ENCODE results near the gene LYZL1. TPM values are rescaled to one million over a fixed set of nuclear protein-coding genes. Genes with fewer than 3 reads are reported as not detected.

LYZL1 gene
- total RNA-seq, 1 donor from 2014 or later: not detected

GRCh38 chr10:29254123-29255046 is 34.5 kb upstream of the LYZL1 start:
- H3K27ac Mint-ChIP-seq (ENCODE audit: unreplicated experiment): no peak overlapping the region
- H3K27me3 Mint-ChIP-seq (ENCODE audit: unreplicated experiment): no peaks in the 10 kb centered on the region
- H3K4me1 Mint-ChIP-seq (ENCODE audit: unreplicated experiment): peaks cover 7% of the 10 kb centered on the region
- no peaks in the 10 kb centered on the region for H3K36me3 Mint-ChIP-seq (ENCODE audit: low read depth, unreplicated experiment)
- TF ChIP-seq CTCF (IDR thresholded peaks at IDR 0.05; ENCODE audit: unreplicated experiment): no peak
- no peak for DNase-seq (ENCODE audit: low spot score)
- no peaks in the 10 kb centered on the region for H3K9me3 Mint-ChIP-seq (ENCODE audit: unreplicated experiment)
- no peak overlapping the region for H3K4me3 Mint-ChIP-seq (ENCODE audit: unreplicated experiment)

GRCh38 chr10:29255104-29255503 is 33.8 kb upstream of the LYZL1 start:
- H3K27ac Mint-ChIP-seq (ENCODE audit: unreplicated experiment): no peak overlapping the region
- H3K27me3 Mint-ChIP-seq (ENCODE audit: unreplicated experiment): no peaks in the 10 kb centered on the region
- peaks cover 7% of the 10 kb centered on the region for H3K4me1 Mint-ChIP-seq (ENCODE audit: unreplicated experiment)
- H3K9me3 Mint-ChIP-seq (ENCODE audit: unreplicated experiment): no peaks in the 10 kb centered on the region
- no peak for TF ChIP-seq CTCF (IDR thresholded peaks at IDR 0.05; ENCODE audit: unreplicated experiment)
- H3K4me3 Mint-ChIP-seq (ENCODE audit: unreplicated experiment): no peak overlapping the region
- H3K36me3 Mint-ChIP-seq (ENCODE audit: low read depth, unreplicated experiment): no peaks in the 10 kb centered on the region
- DNase-seq (ENCODE audit: low spot score): no peak

GRCh38 chr10:29256019-29256418 is 32.9 kb upstream of the LYZL1 start:
- DNase-seq (ENCODE audit: low spot score): no peak
- Mint-ChIP-seq H3K36me3 (ENCODE audit: low read depth, unreplicated experiment) (no peaks in the 10 kb centered on the region), H3K4me1 (ENCODE audit: unreplicated experiment) (peaks cover 7% of the 10 kb centered on the region), H3K27me3 (ENCODE audit: unreplicated experiment) (no peaks in the 10 kb centered on the region), H3K27ac (ENCODE audit: unreplicated experiment) (no peak overlapping the region), H3K4me3 (ENCODE audit: unreplicated experiment) (no peak overlapping the region), H3K9me3 (ENCODE audit: unreplicated experiment) (no peaks in the 10 kb centered on the region)
- no peak for TF ChIP-seq CTCF (IDR thresholded peaks at IDR 0.05; ENCODE audit: unreplicated experiment)

- TF ChIP-seq CTCF (IDR thresholded peaks at IDR 0.05; ENCODE audit: unreplicated experiment): no peak
- no peaks in the 10 kb centered on the region for H3K27me3 Mint-ChIP-seq (ENCODE audit: unreplicated experiment)
- peaks cover 7% of the 10 kb centered on the region for H3K4me1 Mint-ChIP-seq (ENCODE audit: unreplicated experiment)
- H3K4me3 Mint-ChIP-seq (ENCODE audit: unreplicated experiment): no peak overlapping the region
- H3K27ac Mint-ChIP-seq (ENCODE audit: unreplicated experiment): no peak overlapping the region
- no peak for DNase-seq (ENCODE audit: low spot score)
- H3K36me3 Mint-ChIP-seq (ENCODE audit: low read depth, unreplicated experiment): no peaks in the 10 kb centered on the region
- no peaks in the 10 kb centered on the region for H3K9me3 Mint-ChIP-seq (ENCODE audit: unreplicated experiment)
Measured at GRCh38 chr10:29256586-29256985, 32.3 kb upstream of the LYZL1 start.

GRCh38 chr10:29257106-29257783 is 31.6 kb upstream of the LYZL1 start:
- no peaks in the 10 kb centered on the region for H3K9me3 Mint-ChIP-seq (ENCODE audit: unreplicated experiment)
- H3K36me3 Mint-ChIP-seq (ENCODE audit: low read depth, unreplicated experiment): no peaks in the 10 kb centered on the region
- DNase-seq (ENCODE audit: low spot score): no peak
- peaks cover 7% of the 10 kb centered on the region for H3K4me1 Mint-ChIP-seq (ENCODE audit: unreplicated experiment)
- H3K27me3 Mint-ChIP-seq (ENCODE audit: unreplicated experiment): no peaks in the 10 kb centered on the region
- no peak for TF ChIP-seq CTCF (IDR thresholded peaks at IDR 0.05; ENCODE audit: unreplicated experiment)
- no peak overlapping the region for H3K27ac Mint-ChIP-seq (ENCODE audit: unreplicated experiment)
- no peak overlapping the region for H3K4me3 Mint-ChIP-seq (ENCODE audit: unreplicated experiment)
